ENCODE results near the gene ABCD1. TPM values are rescaled to one million over a fixed set of nuclear protein-coding genes. Genes with fewer than 3 reads are reported as not detected.

The ABCD1 gene
- total and polyA plus RNA-seq, 4 donors, result 4.0 to 10.8 (median 7.6) TPM

DNA sequence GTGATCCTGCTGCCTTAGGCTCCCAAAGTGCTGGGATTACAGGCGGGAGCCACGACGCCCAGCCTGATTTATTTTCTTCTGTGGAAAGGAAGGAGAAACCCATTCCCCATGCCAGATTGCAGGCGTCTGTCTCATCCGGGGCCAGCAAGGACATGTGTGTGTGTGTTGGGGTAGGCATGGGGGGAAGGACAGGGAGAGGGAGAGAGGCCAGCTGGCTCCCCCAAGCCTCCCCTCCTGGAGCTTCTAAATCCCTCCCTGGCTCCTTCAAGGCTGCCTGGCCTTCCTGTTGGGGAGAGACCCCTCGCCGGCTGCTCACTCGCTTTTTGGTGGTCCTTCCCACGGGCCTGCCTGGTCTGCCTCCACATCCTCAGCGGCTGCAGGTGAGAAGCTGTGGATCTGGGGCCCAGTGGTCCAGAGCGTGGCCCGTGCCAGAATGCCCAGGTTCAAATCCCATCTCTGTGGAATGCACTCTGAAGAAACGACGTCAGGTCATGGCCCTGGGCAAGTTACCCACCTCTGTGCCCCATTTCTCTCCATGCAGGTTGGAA lies 38.0 kb downstream of the ABCD1 start:
- Histone ChIP-seq H3K27me3 (ENCODE audit: control insufficient read depth in 4 of 4, insufficient read depth in 4 of 4, low read length in 3 of 4) (no peaks in the 10 kb centered on the region), H3K27ac (ENCODE audit: low read depth in 1 of 2, low read length in 2 of 2) (no peak overlapping the region), H3K9me3 (ENCODE audit: control insufficient read depth in 4 of 4, low read length in 3 of 4) (no peaks in the 10 kb centered on the region), H3K4me3 (ENCODE audit: low read depth in 1 of 3, low read length in 3 of 3) (no peak overlapping the region), H3K9ac (ENCODE audit: low read depth in 1 of 2, low read length in 2 of 2) (no peak overlapping the region), H3K4me1 (ENCODE audit: control insufficient read depth in 4 of 4, insufficient read depth in 4 of 4, low read length in 3 of 4) (peaks cover 0 to 7% (median 0%) of the 10 kb centered on the region in 4 donors), H3K36me3 (ENCODE audit: control insufficient read depth in 4 of 4, insufficient read depth in 3 of 4, low read depth in 1 of 4, low read length in 3 of 4) (no peaks in the 10 kb centered on the region)
- TF ChIP-seq RXRA (IDR thresholded peaks at IDR 0.05), result no peak
- no peak for TF ChIP-seq TAF1 (conservative IDR thresholded peaks at IDR 0.05)
- TF ChIP-seq FOXA2 (IDR thresholded peaks at IDR 0.05), result no peak
- TF ChIP-seq, protein P1, sequence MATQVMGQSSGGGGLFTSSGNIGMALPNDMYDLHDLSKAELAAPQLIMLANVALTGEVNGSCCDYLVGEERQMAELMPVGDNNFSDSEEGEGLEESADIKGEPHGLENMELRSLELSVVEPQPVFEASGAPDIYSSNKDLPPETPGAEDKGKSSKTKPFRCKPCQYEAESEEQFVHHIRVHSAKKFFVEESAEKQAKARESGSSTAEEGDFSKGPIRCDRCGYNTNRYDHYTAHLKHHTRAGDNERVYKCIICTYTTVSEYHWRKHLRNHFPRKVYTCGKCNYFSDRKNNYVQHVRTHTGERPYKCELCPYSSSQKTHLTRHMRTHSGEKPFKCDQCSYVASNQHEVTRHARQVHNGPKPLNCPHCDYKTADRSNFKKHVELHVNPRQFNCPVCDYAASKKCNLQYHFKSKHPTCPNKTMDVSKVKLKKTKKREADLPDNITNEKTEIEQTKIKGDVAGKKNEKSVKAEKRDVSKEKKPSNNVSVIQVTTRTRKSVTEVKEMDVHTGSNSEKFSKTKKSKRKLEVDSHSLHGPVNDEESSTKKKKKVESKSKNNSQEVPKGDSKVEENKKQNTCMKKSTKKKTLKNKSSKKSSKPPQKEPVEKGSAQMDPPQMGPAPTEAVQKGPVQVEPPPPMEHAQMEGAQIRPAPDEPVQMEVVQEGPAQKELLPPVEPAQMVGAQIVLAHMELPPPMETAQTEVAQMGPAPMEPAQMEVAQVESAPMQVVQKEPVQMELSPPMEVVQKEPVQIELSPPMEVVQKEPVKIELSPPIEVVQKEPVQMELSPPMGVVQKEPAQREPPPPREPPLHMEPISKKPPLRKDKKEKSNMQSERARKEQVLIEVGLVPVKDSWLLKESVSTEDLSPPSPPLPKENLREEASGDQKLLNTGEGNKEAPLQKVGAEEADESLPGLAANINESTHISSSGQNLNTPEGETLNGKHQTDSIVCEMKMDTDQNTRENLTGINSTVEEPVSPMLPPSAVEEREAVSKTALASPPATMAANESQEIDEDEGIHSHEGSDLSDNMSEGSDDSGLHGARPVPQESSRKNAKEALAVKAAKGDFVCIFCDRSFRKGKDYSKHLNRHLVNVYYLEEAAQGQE (IDR thresholded peaks at IDR 0.05), result no peak
- no peak for TF ChIP-seq FOXA1 (IDR thresholded peaks at IDR 0.05)
- TF ChIP-seq NR2F2 (IDR thresholded peaks at IDR 0.05), result no peak
- TF ChIP-seq, protein P2, sequence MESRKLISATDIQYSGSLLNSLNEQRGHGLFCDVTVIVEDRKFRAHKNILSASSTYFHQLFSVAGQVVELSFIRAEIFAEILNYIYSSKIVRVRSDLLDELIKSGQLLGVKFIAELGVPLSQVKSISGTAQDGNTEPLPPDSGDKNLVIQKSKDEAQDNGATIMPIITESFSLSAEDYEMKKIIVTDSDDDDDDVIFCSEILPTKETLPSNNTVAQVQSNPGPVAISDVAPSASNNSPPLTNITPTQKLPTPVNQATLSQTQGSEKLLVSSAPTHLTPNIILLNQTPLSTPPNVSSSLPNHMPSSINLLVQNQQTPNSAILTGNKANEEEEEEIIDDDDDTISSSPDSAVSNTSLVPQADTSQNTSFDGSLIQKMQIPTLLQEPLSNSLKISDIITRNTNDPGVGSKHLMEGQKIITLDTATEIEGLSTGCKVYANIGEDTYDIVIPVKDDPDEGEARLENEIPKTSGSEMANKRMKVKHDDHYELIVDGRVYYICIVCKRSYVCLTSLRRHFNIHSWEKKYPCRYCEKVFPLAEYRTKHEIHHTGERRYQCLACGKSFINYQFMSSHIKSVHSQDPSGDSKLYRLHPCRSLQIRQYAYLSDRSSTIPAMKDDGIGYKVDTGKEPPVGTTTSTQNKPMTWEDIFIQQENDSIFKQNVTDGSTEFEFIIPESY (IDR thresholded peaks at IDR 0.05), result no peak
- no peak for TF ChIP-seq HNF4A (conservative IDR thresholded peaks at IDR 0.05)
- no peak for TF ChIP-seq GABPA (IDR thresholded peaks at IDR 0.05 in 1 of 2, conservative IDR thresholded peaks at IDR 0.05 in 1 of 2)
- TF ChIP-seq, protein P3, sequence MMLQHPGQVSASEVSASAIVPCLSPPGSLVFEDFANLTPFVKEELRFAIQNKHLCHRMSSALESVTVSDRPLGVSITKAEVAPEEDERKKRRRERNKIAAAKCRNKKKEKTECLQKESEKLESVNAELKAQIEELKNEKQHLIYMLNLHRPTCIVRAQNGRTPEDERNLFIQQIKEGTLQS (IDR thresholded peaks at IDR 0.05), result no peak
- TF ChIP-seq, protein P4, sequence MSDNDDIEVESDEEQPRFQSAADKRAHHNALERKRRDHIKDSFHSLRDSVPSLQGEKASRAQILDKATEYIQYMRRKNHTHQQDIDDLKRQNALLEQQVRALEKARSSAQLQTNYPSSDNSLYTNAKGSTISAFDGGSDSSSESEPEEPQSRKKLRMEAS (IDR thresholded peaks at IDR 0.05), result no peak
- TF ChIP-seq YY1 (IDR thresholded peaks at IDR 0.05), result no peak
- TF ChIP-seq EGR1 (IDR thresholded peaks at IDR 0.05; ENCODE audit: low read depth in 2 of 2), result no peak
- TF ChIP-seq SP1 (IDR thresholded peaks at IDR 0.05), result no peak
- no peak for TF ChIP-seq HNF4G (IDR thresholded peaks at IDR 0.05)
- no peak for DNase-seq (ENCODE audit: low spot score)
- WGBS, result 92% methylated on average over 14 of the region's 14 CpGs

DNA sequence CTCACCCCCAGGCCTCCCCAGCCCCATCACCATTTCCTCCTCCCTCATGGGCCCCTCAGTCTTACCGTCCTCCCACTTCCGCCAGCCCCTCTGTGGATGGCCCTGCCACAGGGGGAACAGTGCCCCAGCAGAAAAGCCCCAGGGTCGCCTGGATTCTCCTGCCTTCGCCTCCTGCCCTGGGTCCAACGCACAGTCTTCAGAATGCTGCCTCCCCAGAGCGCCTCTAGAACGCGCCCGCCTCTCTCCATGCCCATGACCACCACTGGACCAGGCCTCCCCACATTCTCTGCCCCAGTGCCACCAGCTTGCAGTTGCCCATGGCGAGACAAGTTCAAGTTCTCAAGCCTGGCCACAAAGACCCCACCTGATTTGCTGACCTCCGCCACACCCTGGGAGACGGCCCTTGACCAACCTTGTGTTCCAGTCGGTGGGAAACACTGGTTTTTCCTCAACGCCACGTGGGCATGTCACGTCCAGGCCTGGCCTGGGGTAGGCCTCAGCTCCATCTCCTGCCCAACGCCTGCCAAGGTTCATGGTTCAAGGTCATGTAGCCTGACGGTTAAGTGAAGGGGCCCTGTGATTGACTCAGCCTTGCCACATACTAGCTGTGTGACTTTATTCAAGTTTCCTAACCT lies 38.8 kb downstream of the ABCD1 start:
- no peak overlapping the region for H3K4me3 ChIP-seq (ENCODE audit: low read depth in 1 of 3, low read length in 3 of 3)
- no peak for TF ChIP-seq JUND (IDR thresholded peaks at IDR 0.05)
- no peak for TF ChIP-seq TAF1 (conservative IDR thresholded peaks at IDR 0.05)
- no peak for TF ChIP-seq NR2F2 (IDR thresholded peaks at IDR 0.05)
- TF ChIP-seq, protein P1 (IDR thresholded peaks at IDR 0.05), result no peak
- TF ChIP-seq, protein P5, sequence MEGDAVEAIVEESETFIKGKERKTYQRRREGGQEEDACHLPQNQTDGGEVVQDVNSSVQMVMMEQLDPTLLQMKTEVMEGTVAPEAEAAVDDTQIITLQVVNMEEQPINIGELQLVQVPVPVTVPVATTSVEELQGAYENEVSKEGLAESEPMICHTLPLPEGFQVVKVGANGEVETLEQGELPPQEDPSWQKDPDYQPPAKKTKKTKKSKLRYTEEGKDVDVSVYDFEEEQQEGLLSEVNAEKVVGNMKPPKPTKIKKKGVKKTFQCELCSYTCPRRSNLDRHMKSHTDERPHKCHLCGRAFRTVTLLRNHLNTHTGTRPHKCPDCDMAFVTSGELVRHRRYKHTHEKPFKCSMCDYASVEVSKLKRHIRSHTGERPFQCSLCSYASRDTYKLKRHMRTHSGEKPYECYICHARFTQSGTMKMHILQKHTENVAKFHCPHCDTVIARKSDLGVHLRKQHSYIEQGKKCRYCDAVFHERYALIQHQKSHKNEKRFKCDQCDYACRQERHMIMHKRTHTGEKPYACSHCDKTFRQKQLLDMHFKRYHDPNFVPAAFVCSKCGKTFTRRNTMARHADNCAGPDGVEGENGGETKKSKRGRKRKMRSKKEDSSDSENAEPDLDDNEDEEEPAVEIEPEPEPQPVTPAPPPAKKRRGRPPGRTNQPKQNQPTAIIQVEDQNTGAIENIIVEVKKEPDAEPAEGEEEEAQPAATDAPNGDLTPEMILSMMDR (IDR thresholded peaks at IDR 0.05; ENCODE audit: low read depth, low read length, missing input control), result no peak
- no peak for TF ChIP-seq EGR1 (IDR thresholded peaks at IDR 0.05; ENCODE audit: low read depth in 2 of 2)
- TF ChIP-seq, protein P2 (IDR thresholded peaks at IDR 0.05), result no peak
- no peaks in the 10 kb centered on the region for H3K36me3 ChIP-seq (ENCODE audit: control insufficient read depth in 4 of 4, insufficient read depth in 3 of 4, low read depth in 1 of 4, low read length in 3 of 4)
- H3K9ac ChIP-seq (ENCODE audit: low read depth in 1 of 2, low read length in 2 of 2), result no peak overlapping the region
- DNase-seq (ENCODE audit: low spot score), result no peak
- peaks cover 0 to 7% (median 0%) of the 10 kb centered on the region in 4 donors for H3K4me1 ChIP-seq (ENCODE audit: control insufficient read depth in 4 of 4, insufficient read depth in 4 of 4, low read length in 3 of 4)
- H3K27ac ChIP-seq (ENCODE audit: low read depth in 1 of 2, low read length in 2 of 2), result no peak overlapping the region
- no peaks in the 10 kb centered on the region for H3K9me3 ChIP-seq (ENCODE audit: control insufficient read depth in 4 of 4, low read length in 3 of 4)
- H3K27me3 ChIP-seq (ENCODE audit: control insufficient read depth in 4 of 4, insufficient read depth in 4 of 4, low read length in 3 of 4), result no peaks in the 10 kb centered on the region
- 80% methylated on average over 18 of the region's 18 CpGs for WGBS

Measured in liver (tissue), 9 donors.